NT2/D1 (cell line): Measurements from ENCODE around the gene PDHX.

ENCODE experiments used
- DNase-seq: peaks from one replicate; pipeline ENCODE4 v3.0.0-alpha.2; 2011; ENCODE audit warnings: low read depth, low spot score
- H3K27me3 ChIP-seq: 2 replicates; pipeline ENCODE4 v1.6.0; 2011; ENCODE audit warnings: mild to moderate bottlenecking; ENCODE audit not compliant: insufficient read length, insufficient read depth
- H3K36me3 ChIP-seq: 2 replicates; pipeline ENCODE4 v1.6.1; 2011; ENCODE audit warnings: mild to moderate bottlenecking, low read length, mixed read lengths; ENCODE audit not compliant: insufficient read depth, insufficient read length
- H3K4me1 ChIP-seq: 2 replicates; pipeline ENCODE4 v1.5.1; 2011; ENCODE audit not compliant: insufficient read depth, insufficient read length
- H3K4me3 ChIP-seq: 2 replicates; pipeline ENCODE4 v1.5.1; 2011; ENCODE audit warnings: low read depth; ENCODE audit not compliant: insufficient read length
- H3K9ac ChIP-seq: 2 replicates; pipeline ENCODE4 v1.6.0; 2011; ENCODE audit warnings: low read depth; ENCODE audit not compliant: insufficient read length
- H3K9me3 ChIP-seq: 2 replicates; pipeline ENCODE4 v1.5.1; 2011; ENCODE audit warnings: mild to moderate bottlenecking, low read length; ENCODE audit not compliant: insufficient read depth
- SUZ12 ChIP-seq: IDR thresholded peaks from 2 replicates; pipeline ENCODE4 v1.6.1; 2011; ENCODE audit not compliant: insufficient read length, insufficient read depth; ENCODE audit errors: extremely low read depth
- YY1 ChIP-seq: IDR thresholded peaks from 2 replicates; pipeline ENCODE4 v1.6.1; 2011; ENCODE audit not compliant: insufficient read length, insufficient read depth
- ZNF274 ChIP-seq: IDR thresholded peaks from 2 replicates; pipeline ENCODE4 v1.6.1; 2011; ENCODE audit warnings: mild to moderate bottlenecking, low read depth, low read length

Gene PDHX

GRCh38 chr11:35003186-35003585 lies 86.8 kb downstream of the PDHX start:
- Histone ChIP-seq H3K9ac (no peak overlapping the region), H3K4me3 (no peak overlapping the region), H3K4me1 (no peaks in the 10 kb centered on the region), H3K27me3 (no peaks in the 10 kb centered on the region), H3K9me3 (no peaks in the 10 kb centered on the region), H3K36me3 (no peaks in the 10 kb centered on the region)
- DNase-seq, result no peak
- no peak for TF ChIP-seq YY1
- TF ChIP-seq SUZ12, result no peak
- no peak for TF ChIP-seq ZNF274

GRCh38 chr11:35003658-35004057 lies 87.2 kb downstream of the PDHX start:
- no peaks in the 10 kb centered on the region for H3K27me3 ChIP-seq
- DNase-seq, result no peak
- H3K9me3 ChIP-seq, result no peaks in the 10 kb centered on the region
- H3K36me3 ChIP-seq, result no peaks in the 10 kb centered on the region
- H3K9ac ChIP-seq, result no peak overlapping the region
- no peaks in the 10 kb centered on the region for H3K4me1 ChIP-seq
- no peak overlapping the region for H3K4me3 ChIP-seq
- TF ChIP-seq SUZ12 (no peak), YY1 (no peak), ZNF274 (no peak)

- no peak for DNase-seq
- H3K9ac ChIP-seq, result no peak overlapping the region
- no peaks in the 10 kb centered on the region for H3K9me3 ChIP-seq
These were observed 88.8 kb downstream of the PDHX start for GRCh38 chr11:35005141-35005780.

GRCh38 chr11:35006389-35007128 lies 90.1 kb downstream of the PDHX start:
- Histone ChIP-seq H3K27me3 (no peaks in the 10 kb centered on the region), H3K4me1 (no peaks in the 10 kb centered on the region), H3K9ac (no peak overlapping the region), H3K4me3 (no peak overlapping the region), H3K36me3 (no peaks in the 10 kb centered on the region), H3K9me3 (no peaks in the 10 kb centered on the region)
- no peak for DNase-seq
- no peak for TF ChIP-seq YY1
- TF ChIP-seq SUZ12, result no peak
- no peak for TF ChIP-seq ZNF274

More at GRCh38 chr11:35005141-35005780, 88.8 kb downstream of the PDHX start:
- Histone ChIP-seq H3K36me3 (no peaks in the 10 kb centered on the region), H3K4me3 (no peak overlapping the region), H3K27me3 (no peaks in the 10 kb centered on the region), H3K4me1 (no peaks in the 10 kb centered on the region)
- no peak for TF ChIP-seq ZNF274
- TF ChIP-seq SUZ12, result no peak
- TF ChIP-seq YY1, result no peak

GRCh38 chr11:35007277-35007676 lies 90.9 kb downstream of the PDHX start:
- TF ChIP-seq ZNF274, result no peak
- TF ChIP-seq SUZ12, result no peak
- TF ChIP-seq YY1, result no peak

GRCh38 chr11:35009191-35009943 lies 92.9 kb downstream of the PDHX start:
- Histone ChIP-seq H3K4me3 (no peak overlapping the region), H3K4me1 (no peaks in the 10 kb centered on the region), H3K36me3 (no peaks in the 10 kb centered on the region), H3K9me3 (no peaks in the 10 kb centered on the region), H3K27me3 (no peaks in the 10 kb centered on the region), H3K9ac (no peak overlapping the region)
- DNase-seq, result no peak
- no peak for TF ChIP-seq SUZ12
- no peak for TF ChIP-seq ZNF274
- TF ChIP-seq YY1, result no peak

More at GRCh38 chr11:35007277-35007676, 90.9 kb downstream of the PDHX start:
- no peak overlapping the region for H3K9ac ChIP-seq
- H3K27me3 ChIP-seq, result no peaks in the 10 kb centered on the region
- H3K4me3 ChIP-seq, result no peak overlapping the region
- no peak for DNase-seq
- H3K9me3 ChIP-seq, result no peaks in the 10 kb centered on the region
- no peaks in the 10 kb centered on the region for H3K4me1 ChIP-seq
- no peaks in the 10 kb centered on the region for H3K36me3 ChIP-seq

GRCh38 chr11:35009944-35010342 lies 93.5 kb downstream of the PDHX start:
- Histone ChIP-seq H3K4me1 (no peaks in the 10 kb centered on the region), H3K36me3 (no peaks in the 10 kb centered on the region), H3K4me3 (no peak overlapping the region), H3K9ac (no peak overlapping the region), H3K27me3 (no peaks in the 10 kb centered on the region), H3K9me3 (no peaks in the 10 kb centered on the region)
- TF ChIP-seq SUZ12 (no peak), ZNF274 (no peak), YY1 (no peak)
- DNase-seq, result no peak
